Neuronal stem cell (in vitro differentiated cells): Measurements from ENCODE around the gene OMA1.

ENCODE experiments used
- DNase-seq: peaks from one replicate; pipeline ENCODE4 v3.0.0-alpha.2; 2013; ENCODE audit warnings: low spot score
- H2AFZ ChIP-seq: one replicate; pipeline ENCODE4 v1.6.1; 2013; ENCODE audit warnings: mild to moderate bottlenecking, low read length, inconsistent platforms
- H2AK5ac ChIP-seq: 2 replicates; pipeline ENCODE4 v1.6.1; 2013; ENCODE audit warnings: low read depth, mild to moderate bottlenecking, inconsistent platforms, low read length, moderate library complexity, mixed read lengths
- H2BK120ac ChIP-seq: 2 replicates; pipeline ENCODE4 v1.6.1; 2013; ENCODE audit warnings: low read depth, mild to moderate bottlenecking, inconsistent platforms, low read length, moderate library complexity, mixed read lengths
- H2BK12ac ChIP-seq: one replicate; pipeline ENCODE4 v1.6.1; 2013; ENCODE audit warnings: low read length, inconsistent platforms
- H2BK15ac ChIP-seq: 2 replicates; pipeline ENCODE4 v1.6.1; 2013; ENCODE audit warnings: mild to moderate bottlenecking, low read length, inconsistent platforms, mixed read lengths
- H2BK5ac ChIP-seq: one replicate; pipeline ENCODE4 v1.6.1; 2013; ENCODE audit warnings: inconsistent platforms, mild to moderate bottlenecking, low read length, moderate library complexity
- H3K14ac ChIP-seq: one replicate; pipeline ENCODE4 v1.6.1; 2013; ENCODE audit warnings: low read length, inconsistent platforms
- H3K18ac ChIP-seq: 2 replicates; pipeline ENCODE4 v1.6.1; 2013; ENCODE audit warnings: low read length, inconsistent platforms
- H3K23ac ChIP-seq: 2 replicates; pipeline ENCODE4 v1.6.1; 2013; ENCODE audit warnings: low read depth, mild to moderate bottlenecking, mixed read lengths, low read length, inconsistent platforms; ENCODE audit not compliant: poor library complexity
- H3K27ac ChIP-seq: replicated peaks from 3 replicates; pipeline ENCODE4 v1.5.1; 2013; ENCODE audit warnings: low read length, inconsistent platforms
- H3K27me3 ChIP-seq, 3 experiments: 2 replicates each; pipeline ENCODE4 v1.6.1; 2013; ENCODE audit warnings: low read length in 3 of 3, mild to moderate bottlenecking in 2 of 3, inconsistent platforms in 1 of 3, low read depth in 1 of 3, mixed read lengths in 1 of 3, moderate library complexity in 1 of 3; ENCODE audit not compliant: control insufficient read depth in 3 of 3, insufficient read depth in 3 of 3
- H3K36me3 ChIP-seq, 2 donors: replicated peaks in 1 of 2; 2 replicates each; pipeline ENCODE4 v1.6.1; 2013; ENCODE audit warnings: low read length in 2 of 2; ENCODE audit not compliant: control insufficient read depth in 2 of 2, insufficient read depth in 2 of 2
- H3K4ac ChIP-seq: 2 replicates; pipeline ENCODE4 v1.6.1; 2013; ENCODE audit warnings: inconsistent platforms, mild to moderate bottlenecking, low read length, moderate library complexity
- H3K4me1 ChIP-seq, 2 donors: 1 replicate in 1 of 2; 2 replicates in 1 of 2; pipeline ENCODE4 v1.6.1; 2013; ENCODE audit warnings: low read length in 2 of 2, low read depth in 1 of 2; ENCODE audit not compliant: control insufficient read depth in 2 of 2, insufficient read depth in 1 of 2
- H3K4me2 ChIP-seq: one replicate; pipeline ENCODE4 v1.6.1; 2013; ENCODE audit warnings: mild to moderate bottlenecking, low read length, inconsistent platforms; ENCODE audit not compliant: insufficient read depth, poor library complexity, severe bottlenecking
- H3K4me3 ChIP-seq, 2 donors: 2 replicates each; pipeline ENCODE4 v1.5.1; 2013; ENCODE audit warnings: low read length in 2 of 2, mild to moderate bottlenecking in 2 of 2, inconsistent platforms in 1 of 2, moderate library complexity in 1 of 2
- H3K79me1 ChIP-seq: one replicate; pipeline ENCODE4 v1.6.1; 2013; ENCODE audit warnings: low read depth, mild to moderate bottlenecking, inconsistent platforms, low read length, moderate library complexity
- H3K9ac ChIP-seq: one replicate; pipeline ENCODE4 v1.6.1; 2013; ENCODE audit warnings: mild to moderate bottlenecking, low read depth, low read length, inconsistent platforms; ENCODE audit not compliant: poor library complexity
- H3K9me3 ChIP-seq, 2 donors: replicated peaks in 1 of 2; 2 replicates each; pipeline versions ENCODE3 to v1.6.1; 2013; ENCODE audit warnings: low read length in 2 of 2, mild to moderate bottlenecking in 2 of 2, inconsistent platforms in 1 of 2, low read depth in 1 of 2, mixed read lengths in 1 of 2, moderate library complexity in 1 of 2; ENCODE audit not compliant: control insufficient read depth in 2 of 2, insufficient read depth in 1 of 2
- H4K8ac ChIP-seq: one replicate; pipeline ENCODE4 v1.6.1; 2013; ENCODE audit warnings: low read depth, mild to moderate bottlenecking, inconsistent platforms, low read length, moderate library complexity
- H4K91ac ChIP-seq: one replicate; pipeline ENCODE4 v1.6.1; 2013; ENCODE audit warnings: low read length, low read depth, mild to moderate bottlenecking, inconsistent platforms; ENCODE audit not compliant: poor library complexity
- WGBS, 2 donors: extraction: QIAGEN DNeasy Blood & Tissue Kit; methylation state at CpG; one replicate each; pipeline ENCODE4 v1.1.7; 2013; ENCODE audit warnings: missing lambda C conversion rate in 2 of 2, mixed read lengths in 1 of 2; ENCODE audit not compliant: insufficient read length in 2 of 2, insufficient replicate concordance in 1 of 2; ENCODE audit errors: extremely low coverage in 2 of 2; 5-methylcytosine and 5-hydroxymethylcytosine counted together

The OMA1 gene

GRCh38 chr1:58515794-58516401, 30.6 kb downstream of the OMA1 start:
- no peak overlapping the region for H2AK5ac ChIP-seq
- H3K23ac ChIP-seq = no peak overlapping the region
- no peak overlapping the region for H3K27ac ChIP-seq
- H3K9me3 ChIP-seq = peaks cover 3 to 8% of the 10 kb centered on the region in 2 donors
- H2BK12ac ChIP-seq = no peak overlapping the region
- peak; percentile 50 for DNase-seq
- no peak overlapping the region for H2BK15ac ChIP-seq
- H3K36me3 ChIP-seq = peaks cover 0 to 2% of the 10 kb centered on the region in 2 donors
- no CpG with 5 or more reads among the region's 2 CpGs for WGBS, 2 donors
- no peak overlapping the region for H3K18ac ChIP-seq
- H4K91ac ChIP-seq = no peak overlapping the region
- H3K4ac ChIP-seq = no peak overlapping the region
- no peaks in the 10 kb centered on the region for H3K4me1 ChIP-seq
- no peak overlapping the region for H4K8ac ChIP-seq
- H3K27me3 ChIP-seq = no peaks in the 10 kb centered on the region
- no peaks in the 10 kb centered on the region for H3K79me1 ChIP-seq
- no peak overlapping the region for H2BK120ac ChIP-seq
- H2BK5ac ChIP-seq = no peak overlapping the region
- no peak overlapping the region for H3K4me3 ChIP-seq
- H3K14ac ChIP-seq = no peak overlapping the region
- no peak overlapping the region for H3K9ac ChIP-seq
- no peak overlapping the region for H3K4me2 ChIP-seq
- peak overlapping the region; percentile 47 for H2AFZ ChIP-seq

- no peak for DNase-seq
- Histone ChIP-seq H3K4me3 (no peak overlapping the region), H3K79me1 (no peaks in the 10 kb centered on the region), H2BK12ac (no peak overlapping the region), H3K9me3 (peaks cover 3 to 8% of the 10 kb centered on the region in 2 donors), H4K8ac (no peak overlapping the region), H3K4ac (no peak overlapping the region), H2AFZ (no peak overlapping the region), H3K14ac (no peak overlapping the region), H3K4me1 (no peaks in the 10 kb centered on the region), H4K91ac (no peak overlapping the region), H3K27me3 (no peaks in the 10 kb centered on the region), H3K18ac (no peak overlapping the region), H2AK5ac (no peak overlapping the region), H2BK15ac (no peak overlapping the region), H3K27ac (no peak overlapping the region), H3K23ac (no peak overlapping the region), H3K9ac (no peak overlapping the region), H3K36me3 (peaks cover 0 to 2% of the 10 kb centered on the region in 2 donors), H3K4me2 (no peak overlapping the region), H2BK5ac (no peak overlapping the region), H2BK120ac (no peak overlapping the region)
Measured at GRCh38 chr1:58513956-58514355, 32.6 kb downstream of the OMA1 start.

GRCh38 chr1:58508629-58509028, 37.9 kb downstream of the OMA1 start:
- H2BK12ac ChIP-seq = no peak overlapping the region
- H3K79me1 ChIP-seq = no peaks in the 10 kb centered on the region
- no peak overlapping the region for H3K4ac ChIP-seq
- no peak overlapping the region for H4K91ac ChIP-seq
- H3K4me1 ChIP-seq = no peaks in the 10 kb centered on the region
- no peak overlapping the region for H3K9ac ChIP-seq
- no peak overlapping the region for H2BK5ac ChIP-seq
- H3K4me3 ChIP-seq = no peak overlapping the region
- H2BK120ac ChIP-seq = no peak overlapping the region
- no peak overlapping the region for H3K18ac ChIP-seq
- H3K4me2 ChIP-seq = no peak overlapping the region
- no peak overlapping the region for H3K27ac ChIP-seq
- no peak overlapping the region for H2AFZ ChIP-seq
- no peak for DNase-seq
- no peak overlapping the region for H2AK5ac ChIP-seq
- no peak overlapping the region for H3K14ac ChIP-seq
- H3K36me3 ChIP-seq = peaks cover 0 to 2% of the 10 kb centered on the region in 2 donors
- H4K8ac ChIP-seq = no peak overlapping the region
- no peak overlapping the region for H3K23ac ChIP-seq
- peaks cover 3 to 8% of the 10 kb centered on the region in 2 donors for H3K9me3 ChIP-seq
- no peaks in the 10 kb centered on the region for H3K27me3 ChIP-seq
- WGBS, 2 donors = no CpG with 5 or more reads among the region's 3 CpGs
- H2BK15ac ChIP-seq = no peak overlapping the region

GRCh38 chr1:58505286-58505685, 41.2 kb downstream of the OMA1 start:
- H3K4me2 ChIP-seq = no peak overlapping the region
- no peaks in the 10 kb centered on the region for H3K27me3 ChIP-seq
- H2AK5ac ChIP-seq = no peak overlapping the region
- H2BK120ac ChIP-seq = no peak overlapping the region
- H3K18ac ChIP-seq = no peak overlapping the region
- no peak overlapping the region for H4K91ac ChIP-seq
- no peaks in the 10 kb centered on the region for H3K79me1 ChIP-seq
- H3K4ac ChIP-seq = no peak overlapping the region
- WGBS, 2 donors = no CpG with 5 or more reads among the region's 4 CpGs
- H3K27ac ChIP-seq = no peak overlapping the region
- H3K4me3 ChIP-seq = no peak overlapping the region
- H2BK12ac ChIP-seq = no peak overlapping the region
- no peak overlapping the region for H3K9ac ChIP-seq
- H3K14ac ChIP-seq = no peak overlapping the region
- H3K9me3 ChIP-seq = no peaks in the 10 kb centered on the region
- no peak overlapping the region for H2BK15ac ChIP-seq
- H3K4me1 ChIP-seq = peaks cover 0 to 2% of the 10 kb centered on the region in 2 donors
- H3K36me3 ChIP-seq = no peaks in the 10 kb centered on the region
- no peak overlapping the region for H2BK5ac ChIP-seq
- no peak overlapping the region for H4K8ac ChIP-seq
- H3K23ac ChIP-seq = no peak overlapping the region
- DNase-seq = no peak
- no peak overlapping the region for H2AFZ ChIP-seq
